Skeletal muscle tissue (tissue), 4 donors: Measurements from ENCODE around the gene CHRNB4. TPM values are rescaled to one million over a fixed set of nuclear protein-coding genes. Genes with fewer than 3 reads are reported as not detected.

Source experiments
- H3K27ac ChIP-seq: one replicate; pipeline ENCODE4 v1.7.0; 2013; ENCODE audit warnings: mild to moderate bottlenecking, low read depth, low read length, inconsistent platforms
- H3K27me3 ChIP-seq, 3 donors: one replicate each; pipeline ENCODE4 v1.7.0; 2013; ENCODE audit warnings: low read length in 3 of 3; ENCODE audit not compliant: control insufficient read depth in 3 of 3, insufficient read depth in 3 of 3
- H3K36me3 ChIP-seq, 3 donors: one replicate each; pipeline ENCODE4 v1.7.0; 2013; ENCODE audit warnings: low read length in 3 of 3; ENCODE audit not compliant: control insufficient read depth in 3 of 3, insufficient read depth in 3 of 3
- H3K4me1 ChIP-seq, 3 donors: one replicate each; pipeline ENCODE4 v1.7.0; 2013; ENCODE audit warnings: low read length in 3 of 3, mild to moderate bottlenecking in 3 of 3; ENCODE audit not compliant: control insufficient read depth in 3 of 3, insufficient read depth in 3 of 3
- H3K4me3 ChIP-seq, 3 donors: one replicate each; pipeline ENCODE4 v1.7.0; 2013; ENCODE audit warnings: low read length in 3 of 3
- H3K9ac ChIP-seq, 3 donors: one replicate each; pipeline ENCODE4 v1.7.0; 2013; ENCODE audit warnings: low read length in 3 of 3, mild to moderate bottlenecking in 3 of 3, moderate library complexity in 2 of 3, low read depth in 1 of 3
- H3K9me3 ChIP-seq, 3 donors: one replicate each; pipeline ENCODE4 v1.7.0; 2013; ENCODE audit warnings: low read length in 3 of 3; ENCODE audit not compliant: control insufficient read depth in 3 of 3
- total RNA-seq: library from RNA; depleted of rRNA; stranded (reverse); fragments of >200 nt; gene quantifications from one replicate; pipeline ENCODE4 v1.2.3, GENCODE V29; 2014
- donor health status: Osteomylitis.

CHRNB4 gene
- total RNA-seq, 1 donor from 2014 or later: under 0.01 TPM

DNA sequence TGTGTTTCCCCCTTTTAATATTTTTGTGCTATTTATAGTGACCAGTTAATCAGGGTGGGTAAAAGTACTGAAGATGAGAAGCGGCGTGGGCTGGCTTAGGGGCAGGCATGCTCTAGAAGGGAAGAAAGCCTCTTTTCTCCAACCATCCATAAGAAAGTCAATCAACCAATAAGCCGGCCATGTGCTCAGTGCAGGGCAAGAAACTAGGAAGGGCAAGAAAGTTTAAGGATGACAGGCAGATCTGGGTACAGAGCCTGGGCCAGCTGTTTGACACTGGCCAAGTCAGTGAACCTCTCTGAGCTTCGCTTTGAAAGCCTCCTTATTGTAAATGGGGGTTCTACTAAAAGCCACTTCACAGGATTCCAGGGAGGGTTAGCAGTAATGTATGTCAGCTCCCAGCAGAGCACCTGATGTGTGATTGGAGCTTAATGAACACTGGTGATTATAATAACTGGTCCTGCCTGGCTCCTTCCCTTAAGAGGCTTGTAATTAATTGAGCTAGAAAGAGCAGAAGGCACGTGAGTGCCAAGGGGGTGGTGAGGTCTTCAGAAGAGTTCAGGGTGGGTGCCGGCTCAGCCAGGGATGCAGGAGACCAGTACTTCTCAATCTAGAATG lies 14.5 kb downstream of the CHRNB4 start:
- Histone ChIP-seq H3K9me3 (no peaks in the 10 kb centered on the region), H3K27me3 (peaks cover 26 to 46% (median 29%) of the 10 kb centered on the region in 3 donors), H3K27ac (no peak overlapping the region), H3K4me3 (no peak overlapping the region), H3K9ac (peak overlapping the region in 1 of 3 donors; percentile 25), H3K36me3 (no peaks in the 10 kb centered on the region), H3K4me1 (peaks cover 0 to 12% (median 6%) of the 10 kb centered on the region in 3 donors)

DNA sequence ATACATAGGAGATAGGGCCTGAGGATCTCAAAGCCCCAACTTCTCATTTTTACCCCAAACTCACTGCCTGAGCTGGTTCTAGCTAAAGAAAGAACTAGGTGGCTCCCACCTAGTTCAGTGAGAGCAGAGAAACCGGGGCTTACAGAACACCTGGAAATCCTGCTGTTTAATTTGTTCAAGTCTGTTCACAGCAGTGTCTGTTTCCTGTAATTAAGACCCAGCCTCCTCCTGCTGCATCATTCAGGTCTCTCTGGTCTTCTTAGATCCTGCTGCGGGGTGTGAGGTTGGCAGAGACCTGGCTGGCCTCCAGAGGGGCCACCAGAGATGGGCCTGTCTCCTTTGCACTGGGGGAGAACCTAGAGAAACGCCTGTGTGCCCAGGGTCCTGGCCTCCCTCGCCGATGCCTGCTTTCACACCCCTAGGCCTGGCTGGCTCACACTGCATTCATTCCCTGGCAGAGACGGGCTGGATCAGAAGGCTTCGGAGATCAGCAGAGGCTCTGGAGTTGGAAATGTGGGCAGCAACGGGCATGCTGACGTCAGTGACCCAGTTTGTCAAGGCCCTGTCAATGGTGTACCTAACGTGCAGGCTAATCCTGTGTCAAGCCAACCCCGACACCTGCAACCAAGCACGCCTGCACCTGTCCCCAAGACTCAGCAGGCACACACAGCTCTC lies 15.3 kb downstream of the CHRNB4 start:
- Histone ChIP-seq H3K27me3 (peaks cover 31 to 47% (median 33%) of the 10 kb centered on the region in 3 donors), H3K9me3 (no peaks in the 10 kb centered on the region), H3K36me3 (no peaks in the 10 kb centered on the region), H3K27ac (no peak overlapping the region), H3K9ac (peak overlapping the region in 1 of 3 donors; percentile 40), H3K4me3 (peak overlapping the region in 1 of 3 donors; percentile 29), H3K4me1 (peaks cover 0 to 14% (median 6%) of the 10 kb centered on the region in 3 donors)

DNA sequence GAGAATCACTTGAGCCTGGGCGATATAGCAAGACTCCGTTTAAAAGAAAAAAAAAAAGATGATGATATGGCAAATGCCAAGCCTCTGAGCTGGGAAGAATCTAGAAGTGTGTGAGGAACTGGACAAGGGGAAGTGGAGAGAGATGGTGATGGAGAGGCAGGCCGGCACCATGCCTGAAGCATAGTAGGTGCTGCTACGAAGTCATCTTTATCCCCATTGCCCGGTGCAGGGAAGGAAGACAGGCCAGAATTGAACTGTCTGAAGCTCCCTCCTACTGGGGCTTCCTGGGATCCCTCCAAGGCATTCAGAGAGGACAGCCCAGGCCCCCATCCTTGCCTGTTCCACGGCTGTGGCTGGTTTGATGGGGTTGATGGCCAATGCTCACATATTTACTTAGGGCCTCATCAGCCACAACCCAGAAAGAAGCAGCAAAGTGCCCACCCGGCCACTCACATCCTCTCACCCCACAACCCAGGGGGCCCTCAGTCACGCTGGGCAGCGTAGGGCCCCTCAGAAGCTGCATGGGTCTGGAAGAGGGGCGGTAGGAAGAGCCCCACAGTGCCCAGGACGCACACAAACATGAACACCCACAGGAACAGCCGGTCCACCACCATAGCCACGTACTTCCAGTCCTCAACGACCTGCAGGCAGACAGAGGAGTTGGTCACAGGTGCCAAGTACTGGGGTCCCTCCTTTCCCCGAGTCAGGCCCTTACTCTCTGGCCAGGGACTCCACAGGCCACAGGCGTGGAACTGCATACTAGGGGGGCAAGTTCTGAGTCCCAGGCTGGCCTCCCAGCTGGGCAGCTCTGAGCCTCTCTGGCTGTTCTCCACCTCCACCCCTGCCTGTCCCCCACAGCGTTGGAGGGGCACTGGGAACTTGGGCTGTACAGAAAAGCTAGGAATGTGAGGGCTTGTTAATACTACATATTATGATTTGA lies 16.1 kb downstream of the CHRNB4 start:
- Histone ChIP-seq H3K9me3 (no peaks in the 10 kb centered on the region), H3K4me3 (no peak overlapping the region), H3K27me3 (peaks cover 34 to 55% (median 41%) of the 10 kb centered on the region in 3 donors), H3K27ac (no peak overlapping the region), H3K9ac (peak overlapping the region in 1 of 3 donors; percentile 16), H3K4me1 (peaks cover 0 to 19% (median 10%) of the 10 kb centered on the region in 3 donors), H3K36me3 (no peaks in the 10 kb centered on the region)

DNA sequence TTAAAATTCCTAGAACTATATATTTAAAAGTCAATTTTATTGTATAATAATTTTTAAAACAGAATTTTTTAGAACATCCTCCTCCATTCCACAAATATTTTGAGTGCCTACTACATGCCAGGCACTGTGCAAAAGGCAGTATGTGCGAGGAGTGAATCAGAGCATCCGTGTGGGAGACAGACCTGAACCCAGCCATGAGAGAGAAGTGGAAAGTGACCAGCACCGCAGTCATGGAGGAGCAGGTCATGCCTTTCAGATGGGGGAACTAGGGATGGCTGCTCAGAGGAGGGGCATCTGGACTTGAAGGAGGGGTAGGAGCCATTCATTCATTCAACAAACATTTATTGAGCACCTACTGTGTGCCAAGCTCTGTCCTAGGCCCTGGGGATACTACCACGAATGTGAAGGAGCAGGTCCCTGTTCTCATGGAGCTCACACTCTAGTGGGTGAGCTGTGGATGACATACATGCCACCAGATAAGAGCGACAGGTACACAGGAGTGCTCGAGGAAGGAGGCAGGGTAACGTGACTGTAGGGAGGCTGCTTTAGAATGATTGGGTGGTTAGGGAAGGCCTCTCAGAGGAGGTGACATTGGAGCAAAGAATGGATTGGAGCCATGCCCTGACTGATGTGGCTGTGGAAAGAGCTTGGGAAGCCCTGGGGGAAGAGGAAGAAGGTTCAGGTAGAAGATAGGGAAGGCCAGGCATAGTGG lies 17.1 kb downstream of the CHRNB4 start:
- Histone ChIP-seq H3K27ac (no peak overlapping the region), H3K4me3 (no peak overlapping the region), H3K27me3 (peaks cover 37 to 59% (median 46%) of the 10 kb centered on the region in 3 donors), H3K4me1 (peaks cover 0 to 24% (median 14%) of the 10 kb centered on the region in 3 donors), H3K9ac (no peak overlapping the region), H3K36me3 (no peaks in the 10 kb centered on the region), H3K9me3 (no peaks in the 10 kb centered on the region)

DNA sequence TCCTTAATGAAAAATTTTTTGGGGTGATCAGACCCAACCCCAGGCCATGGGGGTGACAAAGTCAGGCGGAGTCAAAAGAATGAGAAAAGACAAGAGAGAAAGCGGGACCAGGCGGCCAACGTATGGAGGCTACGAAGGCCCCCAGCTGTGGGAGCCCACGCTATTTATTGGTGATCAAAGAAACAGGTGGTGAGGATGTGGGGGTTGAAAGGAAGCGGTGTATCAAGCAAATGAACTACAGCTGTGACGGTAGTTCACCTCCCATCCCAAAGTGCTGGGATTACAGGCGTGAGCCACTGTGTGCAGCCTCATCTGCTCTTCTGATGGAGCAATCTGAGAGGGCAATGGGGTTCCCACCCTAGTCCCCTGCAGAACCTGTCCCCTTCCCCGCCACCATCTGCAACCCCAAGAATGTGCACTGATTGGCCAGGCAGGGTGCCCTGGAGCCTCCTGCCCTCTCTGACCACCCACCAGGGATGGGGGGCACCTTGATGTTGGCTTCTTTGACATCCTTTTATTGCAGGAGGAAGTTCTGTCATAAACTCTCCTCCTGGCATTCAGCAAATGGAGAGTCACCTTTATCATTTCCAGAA lies 19.1 kb downstream of the CHRNB4 start:
- Histone ChIP-seq H3K9ac (no peak overlapping the region), H3K27ac (no peak overlapping the region), H3K4me1 (peaks cover 0 to 29% (median 18%) of the 10 kb centered on the region in 3 donors), H3K4me3 (no peak overlapping the region), H3K36me3 (no peaks in the 10 kb centered on the region), H3K9me3 (no peaks in the 10 kb centered on the region), H3K27me3 (peaks cover 37 to 52% (median 46%) of the 10 kb centered on the region in 3 donors)

DNA sequence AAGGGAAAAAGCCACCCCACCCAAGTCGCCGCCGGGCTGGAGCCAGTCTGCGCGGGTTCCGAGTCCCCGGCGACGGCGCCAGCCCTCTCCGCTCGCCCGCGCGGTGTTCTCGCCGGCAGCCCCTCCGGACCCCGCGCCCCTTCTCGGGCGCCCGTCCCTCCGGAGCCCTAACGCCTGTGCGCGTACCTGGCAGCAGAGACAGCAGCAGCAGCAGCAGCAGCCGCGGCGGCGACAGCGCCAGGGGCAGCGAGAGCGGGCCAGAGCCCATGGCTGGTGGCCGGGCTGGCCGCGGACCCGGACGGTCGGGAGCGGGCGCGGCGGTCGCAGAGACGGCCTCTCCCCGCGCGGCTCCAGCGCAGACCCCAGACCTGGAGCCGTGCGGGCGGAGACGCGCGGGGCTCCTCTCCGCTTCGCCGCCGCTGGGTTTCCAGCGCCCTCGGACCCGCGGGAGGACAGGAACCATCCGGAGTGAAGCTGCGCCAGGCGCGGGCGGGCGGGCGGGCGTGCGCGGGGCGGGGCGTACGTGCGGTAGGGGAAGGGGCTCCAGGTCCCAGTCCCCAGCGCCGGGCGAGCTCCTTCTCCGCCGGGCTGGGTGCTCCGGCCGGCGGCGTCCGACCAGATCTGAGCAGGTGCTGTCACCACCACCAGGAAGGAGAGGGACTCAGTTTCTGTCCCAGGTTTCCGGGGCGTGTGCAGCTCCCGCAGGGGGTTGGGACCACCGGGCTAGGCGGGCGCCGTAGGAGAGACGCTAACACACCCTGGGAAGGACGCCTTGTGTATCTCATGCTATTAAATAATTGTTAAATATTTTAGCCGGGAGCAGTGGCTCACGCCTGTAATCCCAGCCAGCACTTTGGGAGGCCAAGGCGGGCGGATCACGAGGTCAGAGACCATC lies 20.2 kb downstream of the CHRNB4 start, which contains the start of gene CHRNA3:
Gene CHRNA3 (minus strand): TSS at position 470 of the 895 bp plus-strand sequence. CDS start 202 bp downstream, at position 268.
- Histone ChIP-seq H3K27me3 (peaks cover 36 to 43% (median 42%) of the 10 kb centered on the region in 3 donors), H3K4me1 (peaks cover 0 to 20% (median 14%) of the 10 kb centered on the region in 3 donors), H3K27ac (no peak within 1 kb of the TSS), H3K9me3 (no peaks in the 10 kb centered on the region), H3K36me3 (no peaks in the 10 kb centered on the region), H3K4me3 (peak within 1 kb of the TSS in 2 of 3 donors; percentile 35 to 43), H3K9ac (peak within 1 kb of the TSS in 1 of 3 donors; percentile 3)

DNA sequence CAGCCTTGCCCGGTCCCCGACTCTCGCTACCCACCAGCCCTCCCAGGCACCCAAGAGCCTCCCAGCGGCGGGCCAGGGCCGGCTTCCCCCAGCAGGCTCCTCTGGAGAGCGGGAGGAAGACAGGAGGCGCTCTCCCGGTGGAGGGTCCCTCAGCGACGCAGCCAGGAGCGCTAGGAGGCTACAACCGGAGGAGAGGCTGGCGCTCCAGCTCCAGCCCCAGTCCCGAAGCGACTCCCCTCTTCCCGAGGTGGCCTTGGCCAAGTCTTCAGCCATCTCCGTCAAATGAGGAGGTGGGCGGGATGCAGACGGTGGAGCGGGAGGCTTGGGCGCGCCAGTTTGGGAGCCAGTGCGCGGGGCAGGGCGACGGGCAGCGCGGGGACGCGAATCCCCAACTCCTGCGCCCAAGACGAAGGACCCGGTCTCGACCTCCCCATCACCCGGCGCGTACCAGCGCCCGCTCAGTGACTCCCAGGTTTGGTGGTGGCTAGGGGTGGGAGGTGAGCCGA lies 20.9 kb downstream of the CHRNB4 start:
- Histone ChIP-seq H3K36me3 (no peaks in the 10 kb centered on the region), H3K27ac (no peak overlapping the region), H3K27me3 (peaks cover 36 to 41% (median 40%) of the 10 kb centered on the region in 3 donors), H3K4me3 (peak overlapping the region in 2 of 3 donors; percentile 35 to 43), H3K4me1 (peaks cover 0 to 17% (median 12%) of the 10 kb centered on the region in 3 donors), H3K9ac (peak overlapping the region in 1 of 3 donors; percentile 3), H3K9me3 (no peaks in the 10 kb centered on the region)
